HG03571 (cell line): ENCODE data around the gene SIDT1.
A peak's percentile ranks its signal among the peaks of the same experiment; 100 is the strongest.

Source experiments
- ATAC-seq: cut with Tn5 transposase; IDR thresholded peaks from one replicate; pipeline ENCODE4 v1.9.1; 2021; ENCODE audit not compliant: unreplicated experiment

The SIDT1 gene

DNA sequence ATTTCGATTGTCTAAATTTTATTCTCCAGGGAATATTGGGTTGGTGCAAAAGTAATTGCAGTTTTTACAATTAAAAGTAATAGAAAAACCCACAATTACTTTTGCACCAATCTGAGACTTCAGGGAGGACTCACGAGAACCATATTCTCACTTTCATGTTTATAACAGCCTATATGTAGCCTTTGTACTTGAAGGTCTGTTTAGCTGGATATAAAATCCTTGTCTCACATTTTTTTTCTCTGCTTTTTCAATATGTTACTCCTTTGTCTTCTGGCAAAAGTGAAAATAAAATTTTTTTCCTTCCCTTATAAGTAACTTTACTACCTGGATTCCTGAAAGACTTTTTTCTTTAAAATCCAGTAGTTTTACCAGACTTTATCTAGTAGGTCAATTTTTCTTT lies 9.2 kb downstream of the SIDT1 start:
- no peak for ATAC-seq

DNA sequence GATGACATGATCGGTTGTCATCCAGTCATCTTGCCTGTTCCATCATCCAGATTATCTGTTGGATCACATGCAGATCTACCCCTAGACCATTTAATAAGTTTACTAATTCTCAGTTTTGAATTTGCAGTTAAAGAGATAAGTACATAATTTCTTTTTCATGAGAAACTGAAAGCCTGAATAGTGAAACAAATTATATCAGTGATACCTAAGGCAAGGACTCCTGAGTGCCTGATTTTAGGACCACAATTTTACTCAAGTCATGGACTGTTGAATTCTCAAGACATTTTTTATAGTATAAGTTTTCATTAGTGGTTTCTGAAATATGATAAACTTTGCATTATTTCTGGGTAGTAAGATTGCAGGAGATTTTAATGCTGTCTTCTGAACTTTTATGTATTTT lies 13.2 kb downstream of the SIDT1 start:
- peak; percentile 37 for ATAC-seq

DNA sequence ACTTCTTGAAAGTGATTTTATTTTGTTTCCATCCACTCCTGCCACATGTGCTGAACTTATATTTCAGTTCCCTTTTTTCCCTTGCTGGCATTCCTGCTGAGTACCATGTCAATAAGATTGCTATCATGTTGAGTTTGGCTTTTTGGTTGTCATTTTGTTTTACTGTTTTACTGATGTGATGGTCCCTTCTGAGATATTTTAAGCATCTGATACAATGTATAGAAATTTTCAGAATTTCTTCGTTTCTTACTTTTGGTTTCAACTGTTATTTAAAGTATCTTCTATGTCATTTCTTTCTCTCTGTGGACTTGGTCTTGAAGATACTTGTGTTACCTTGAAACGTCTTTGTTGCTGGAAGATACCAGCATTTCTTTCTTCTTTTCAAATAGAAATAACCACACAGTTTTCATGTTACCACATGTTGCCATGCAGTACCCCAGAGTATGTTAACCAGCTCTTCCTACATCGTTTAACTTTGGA lies 14.1 kb downstream of the SIDT1 start:
- peak; percentile 76 for ATAC-seq

DNA sequence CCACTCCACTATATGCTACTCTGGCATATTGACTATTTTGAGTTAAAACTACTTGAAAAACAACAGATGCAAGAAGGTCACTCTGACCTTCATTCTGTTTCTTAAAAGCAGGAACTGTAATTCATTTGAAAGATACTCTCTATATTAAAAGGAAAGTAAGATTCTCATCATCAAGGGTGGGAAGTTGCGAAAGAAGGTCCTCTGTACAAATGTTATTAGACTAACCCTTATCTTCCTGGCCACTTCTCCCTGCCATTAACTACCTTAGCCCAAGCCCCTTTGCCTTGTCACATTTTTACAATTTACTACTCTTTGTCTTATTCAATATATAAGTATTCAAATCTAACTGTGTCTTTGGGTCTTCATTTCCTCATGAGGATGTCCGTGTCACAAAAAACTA lies 16.1 kb downstream of the SIDT1 start:
- no peak for ATAC-seq

DNA sequence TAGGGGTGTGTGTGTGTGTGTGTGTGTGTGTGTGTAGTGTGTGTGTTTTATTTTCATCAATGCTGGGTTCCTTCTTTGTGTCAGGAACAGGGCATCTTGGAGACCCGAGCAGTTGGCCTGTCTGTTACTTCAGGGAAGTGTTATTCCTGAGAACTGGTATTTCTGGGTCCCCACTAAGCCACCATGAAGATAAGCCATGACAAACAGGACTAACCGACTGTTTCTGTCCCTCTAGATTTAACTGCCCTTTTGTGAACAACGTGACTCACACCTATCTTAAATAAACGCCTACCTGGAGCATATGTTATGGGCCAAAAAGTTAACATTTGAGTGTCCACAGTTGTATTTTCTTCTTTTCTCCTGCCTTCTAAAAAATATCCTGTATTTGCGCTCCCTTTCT lies 19.5 kb downstream of the SIDT1 start:
- ATAC-seq = no peak

DNA sequence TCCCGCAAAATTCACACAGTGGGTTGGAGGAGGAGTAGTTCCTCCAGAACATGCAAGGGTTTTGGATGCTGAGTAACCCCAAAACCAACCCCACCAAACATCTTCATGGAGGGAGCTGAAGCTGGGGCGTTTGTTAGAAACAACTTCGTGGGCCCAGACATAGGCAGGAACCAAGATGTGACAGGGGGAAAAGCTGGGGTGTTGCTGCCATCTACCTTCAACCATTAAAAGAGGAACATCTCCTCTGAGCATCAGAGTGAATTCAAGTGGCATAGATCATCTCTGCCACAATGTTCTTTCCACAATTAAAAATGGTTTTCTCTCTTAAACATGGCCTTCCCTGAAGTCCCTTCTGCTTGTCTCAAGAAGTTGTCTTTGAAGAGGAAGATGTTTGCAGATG lies 20.5 kb downstream of the SIDT1 start:
- peak; percentile 48 for ATAC-seq

DNA sequence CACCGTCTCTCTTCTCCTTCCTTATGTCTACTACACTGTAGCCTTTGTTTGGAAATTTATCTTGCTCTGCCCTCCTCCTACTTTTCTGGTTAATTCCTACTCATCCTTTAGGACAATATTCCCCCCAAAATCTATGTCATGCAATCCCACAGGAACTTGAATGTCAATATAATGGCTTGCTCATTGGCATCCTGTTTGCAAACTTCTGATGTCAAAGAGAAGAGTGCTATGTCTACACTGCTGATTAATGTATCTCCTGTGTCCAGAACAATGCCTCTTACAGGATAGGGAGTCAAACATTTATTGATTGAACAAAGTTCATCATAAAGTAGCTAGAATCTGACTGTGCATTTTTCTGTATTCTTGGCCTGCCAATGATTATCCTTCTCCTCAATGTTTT lies 22.8 kb downstream of the SIDT1 start:
- ATAC-seq = no peak

DNA sequence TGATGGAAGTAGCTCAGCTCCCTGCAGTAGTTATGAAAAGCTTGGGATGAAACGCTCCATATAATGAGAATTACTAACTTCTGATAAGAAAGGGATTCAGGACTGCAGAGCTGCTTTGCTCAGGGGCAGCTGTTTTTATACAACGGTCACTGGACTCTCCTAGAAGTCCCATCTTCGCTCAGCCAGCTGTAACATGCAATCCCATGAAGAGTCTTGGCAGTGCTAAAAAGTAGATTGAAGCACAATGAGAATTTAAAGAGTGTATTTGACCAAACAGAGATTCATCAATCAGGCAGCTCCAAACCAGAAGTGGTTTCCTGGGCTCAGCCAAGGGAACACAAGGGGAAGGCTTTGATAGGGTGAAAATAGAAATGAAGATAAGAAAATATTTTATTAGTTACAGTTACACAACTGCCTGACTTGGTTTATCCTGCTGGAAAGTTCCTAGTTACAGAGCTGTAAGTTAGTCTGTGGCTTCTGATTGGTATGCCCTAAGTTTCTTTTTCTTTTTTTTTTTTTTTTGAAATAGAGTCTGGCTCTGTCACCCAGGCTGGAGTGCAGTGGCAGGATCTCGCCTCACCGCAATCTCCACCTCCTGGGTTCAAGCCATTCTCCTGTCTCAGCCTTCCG lies 24.1 kb downstream of the SIDT1 start:
- no peak for ATAC-seq

DNA sequence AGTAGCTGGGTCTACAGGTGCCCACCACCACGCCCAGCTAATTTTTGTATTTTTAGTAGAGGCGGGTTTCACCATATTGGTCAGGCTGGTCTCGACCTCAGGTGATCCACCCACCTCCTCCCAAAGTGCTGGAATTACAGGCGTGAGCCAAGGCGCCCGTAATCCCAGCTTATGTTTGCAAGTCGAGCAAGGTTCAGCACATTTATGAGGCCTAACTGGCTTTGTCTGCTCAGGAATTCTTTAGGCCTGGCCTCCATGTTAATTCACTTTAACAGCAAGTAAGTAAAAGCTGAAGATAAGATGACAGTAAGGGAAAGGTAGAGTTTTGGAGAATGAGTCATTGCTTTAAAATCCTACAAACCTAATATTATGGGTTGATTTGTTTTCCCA lies 24.6 kb downstream of the SIDT1 start:
- no peak for ATAC-seq

DNA sequence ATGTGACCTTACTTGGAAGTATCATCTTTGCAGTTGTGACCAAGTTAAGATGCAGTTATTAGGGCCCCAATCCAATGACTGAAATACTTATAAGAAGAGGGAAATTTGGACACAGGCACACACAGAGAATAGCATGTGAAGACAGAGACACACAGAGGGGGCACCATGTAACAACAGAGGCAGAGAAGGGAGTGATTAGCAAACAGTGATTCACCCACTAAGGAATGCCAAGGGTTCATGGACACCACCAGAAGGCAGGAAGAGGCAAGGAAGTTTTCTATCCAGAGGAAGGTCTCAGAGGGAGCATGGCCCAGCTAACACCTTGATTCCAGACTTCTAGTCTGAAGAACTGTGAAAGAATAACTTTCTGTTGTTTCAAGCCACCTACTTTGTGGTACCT lies 25.0 kb downstream of the SIDT1 start:
- ATAC-seq = no peak

DNA sequence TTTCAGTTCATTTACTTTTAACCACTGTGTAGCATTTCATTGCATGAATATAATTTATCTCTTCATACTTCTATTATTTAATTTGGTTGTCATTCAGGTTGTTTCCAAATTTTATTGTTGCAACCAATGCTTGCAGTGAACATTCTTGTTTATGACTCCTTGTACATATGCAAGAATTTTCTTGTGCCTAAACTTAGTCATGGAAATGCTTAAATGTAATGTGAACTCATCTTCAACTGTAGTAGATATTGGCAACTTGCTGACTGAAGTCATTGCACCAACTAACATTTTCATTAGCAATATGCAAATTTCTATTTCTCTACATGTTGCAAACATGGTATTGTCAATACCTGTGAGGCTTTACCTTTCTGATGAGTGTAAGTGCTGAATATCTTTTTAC lies 26.7 kb downstream of the SIDT1 start:
- ATAC-seq = no peak

DNA sequence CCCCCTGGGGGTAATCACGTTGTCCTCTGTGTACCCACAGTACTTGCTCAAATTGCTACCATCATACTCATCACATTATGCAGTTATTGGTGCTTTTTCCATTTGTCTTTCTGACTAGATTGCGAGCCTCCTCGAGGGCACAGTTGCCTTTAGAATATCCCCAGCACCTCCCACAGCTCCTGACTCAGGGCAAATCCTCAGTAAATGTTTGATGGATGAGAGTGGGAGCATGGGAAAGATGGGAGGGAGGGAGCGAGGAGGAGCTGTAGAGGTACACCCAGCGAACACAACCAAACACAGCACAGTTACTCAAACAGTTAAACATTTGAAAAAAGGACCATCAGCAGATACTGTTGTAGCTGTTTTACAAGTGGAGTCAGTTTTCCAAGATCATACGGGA lies 27.9 kb downstream of the SIDT1 start:
- ATAC-seq = no peak

DNA sequence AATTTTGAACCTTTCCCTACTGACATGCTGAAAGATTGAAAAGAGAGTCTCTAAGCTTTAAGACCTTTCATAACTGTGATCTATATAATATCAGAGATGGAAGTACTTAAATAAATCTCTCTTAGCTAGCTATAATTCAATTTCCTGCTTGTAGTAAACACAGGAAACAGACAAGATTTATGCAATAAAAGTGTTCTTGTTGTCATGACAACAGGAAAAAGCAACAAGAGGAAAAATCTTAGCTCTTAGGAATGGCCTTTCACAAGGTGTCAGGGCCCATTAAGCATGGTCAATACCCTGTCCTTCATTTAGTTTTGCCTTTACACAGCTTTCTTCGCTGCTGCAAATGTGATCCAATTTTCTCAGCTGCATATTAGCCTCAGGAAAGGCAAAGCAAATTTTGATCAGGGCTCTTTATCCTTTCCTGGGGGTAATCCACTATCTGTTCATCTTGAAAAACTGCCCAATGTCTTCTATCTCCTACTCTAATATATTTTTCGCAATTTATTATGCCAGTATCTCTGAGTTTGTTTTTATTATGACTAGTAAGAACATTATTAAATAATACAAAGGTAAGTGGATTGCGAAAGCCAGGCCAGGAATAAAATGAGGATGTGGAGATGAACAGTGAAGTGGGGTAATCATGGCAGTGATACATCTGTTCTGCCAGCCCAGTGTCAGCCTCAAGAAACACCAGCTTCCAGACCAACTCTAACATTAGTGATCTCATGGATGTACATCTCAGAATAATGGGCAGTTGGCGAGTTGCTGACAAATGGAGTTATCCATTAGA lies 28.7 kb downstream of the SIDT1 start:
- no peak for ATAC-seq

DNA sequence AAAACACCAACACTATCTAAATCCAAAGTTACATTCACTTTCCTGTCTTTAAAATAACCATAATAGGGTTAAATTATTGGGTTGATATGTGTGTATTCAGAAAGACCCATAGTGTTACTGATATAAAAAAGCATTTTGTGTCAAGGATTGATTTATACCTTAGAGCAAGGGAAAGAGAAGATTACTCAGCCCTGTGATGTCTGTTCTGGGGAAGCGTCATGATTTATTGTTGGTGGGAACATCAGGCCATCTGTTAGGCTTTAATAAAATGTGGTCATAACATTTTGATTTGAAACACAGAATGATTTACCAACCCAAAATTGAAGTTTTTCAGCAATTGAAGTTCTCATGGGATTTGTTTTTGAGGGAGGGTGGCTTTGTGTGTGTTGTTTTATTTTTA lies 33.2 kb downstream of the SIDT1 start:
- ATAC-seq = no peak

DNA sequence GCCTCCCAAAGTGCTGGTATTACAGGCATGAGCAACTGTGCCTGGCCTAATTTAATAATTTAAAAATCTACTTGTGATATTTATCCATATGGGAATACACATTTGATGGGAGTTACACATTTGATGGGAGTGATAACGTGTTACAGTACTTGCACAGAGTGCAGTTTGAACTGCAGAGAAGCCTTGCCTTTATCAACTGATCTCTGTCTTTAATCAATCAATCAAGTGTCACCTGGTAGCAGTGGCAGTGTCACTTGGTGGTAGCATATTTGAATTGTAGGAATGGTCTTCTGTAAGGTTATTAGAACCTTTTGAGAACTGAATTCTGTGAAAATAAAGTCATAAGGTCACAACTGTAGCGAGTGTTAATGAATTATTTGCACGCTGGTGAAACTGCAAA lies 37.8 kb downstream of the SIDT1 start:
- ATAC-seq = no peak

DNA sequence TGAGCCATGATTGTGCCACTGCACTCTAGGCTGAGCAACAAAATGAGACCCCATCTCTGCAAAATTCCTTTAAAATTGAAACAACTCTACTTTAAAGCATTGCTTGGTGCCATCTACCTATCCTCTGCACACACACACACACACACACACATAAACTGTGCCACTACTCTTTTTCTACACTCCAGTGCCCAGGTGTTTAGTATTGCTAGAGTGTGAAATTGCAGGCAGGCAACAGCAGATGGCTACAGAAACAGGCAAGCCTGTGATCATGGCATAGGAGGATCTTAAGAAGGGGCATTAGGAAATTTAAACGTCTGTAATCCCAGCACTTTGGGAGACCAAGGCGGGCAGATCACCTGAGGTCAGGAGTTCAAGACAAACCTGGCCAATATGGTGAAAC lies 39.0 kb downstream of the SIDT1 start:
- ATAC-seq = no peak

DNA sequence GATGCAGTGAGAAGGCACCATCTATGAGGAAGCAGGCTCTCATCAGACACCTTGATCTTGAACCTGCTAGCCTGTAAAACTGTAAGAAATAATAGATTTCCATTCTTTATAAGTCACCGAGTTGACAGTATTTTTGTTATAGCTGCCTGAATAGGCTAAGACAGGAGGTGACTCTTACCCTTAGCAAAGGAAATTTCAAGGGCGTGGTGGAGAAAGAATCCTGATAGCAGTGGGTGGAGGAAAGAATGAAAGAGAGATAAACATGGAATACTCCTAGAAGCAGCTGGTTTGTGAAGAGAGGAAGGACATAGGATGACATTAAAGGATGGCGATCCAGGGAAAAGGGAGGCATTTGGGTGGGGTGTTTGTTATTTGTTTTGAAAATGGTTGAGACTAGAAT lies 41.4 kb downstream of the SIDT1 start:
- ATAC-seq = no peak

DNA sequence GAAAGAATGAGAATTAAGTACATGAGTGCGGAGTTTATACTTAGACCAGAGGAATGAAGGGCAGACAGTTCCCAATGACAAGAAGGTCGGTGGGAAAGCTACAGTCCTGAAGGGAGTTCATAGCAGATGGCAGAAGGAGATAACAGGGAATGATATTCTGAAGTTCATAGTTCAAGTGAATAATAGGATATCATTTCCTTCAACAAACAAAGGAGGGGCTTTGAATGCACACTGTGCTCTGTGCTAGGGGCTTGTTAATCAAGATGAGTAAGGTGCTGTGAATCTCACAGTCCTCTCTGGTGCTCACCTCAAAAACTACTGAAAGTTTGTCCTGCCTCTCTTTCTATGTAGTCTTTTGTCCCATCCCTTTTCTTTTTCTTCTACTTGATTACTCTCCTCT lies 41.9 kb downstream of the SIDT1 start:
- ATAC-seq = no peak

DNA sequence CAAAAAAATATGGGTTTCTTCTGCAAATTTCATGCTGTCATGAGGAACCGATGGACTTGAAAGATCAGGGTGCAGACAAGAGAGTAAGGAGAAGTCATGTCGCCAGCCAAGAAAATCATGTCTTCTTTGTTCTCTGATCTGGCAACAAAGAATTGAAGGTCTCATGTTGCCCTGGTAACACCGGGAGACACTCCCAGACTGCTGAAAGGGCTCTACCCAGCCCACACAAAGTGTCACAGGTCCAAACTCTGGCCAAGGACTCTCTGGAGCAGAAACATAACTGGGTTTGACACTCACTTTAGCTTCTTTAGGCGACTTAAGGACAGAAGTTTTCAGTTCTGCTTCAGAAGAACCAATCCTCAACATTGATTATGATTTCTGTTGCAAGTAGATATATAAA lies 42.9 kb downstream of the SIDT1 start:
- ATAC-seq = no peak

DNA sequence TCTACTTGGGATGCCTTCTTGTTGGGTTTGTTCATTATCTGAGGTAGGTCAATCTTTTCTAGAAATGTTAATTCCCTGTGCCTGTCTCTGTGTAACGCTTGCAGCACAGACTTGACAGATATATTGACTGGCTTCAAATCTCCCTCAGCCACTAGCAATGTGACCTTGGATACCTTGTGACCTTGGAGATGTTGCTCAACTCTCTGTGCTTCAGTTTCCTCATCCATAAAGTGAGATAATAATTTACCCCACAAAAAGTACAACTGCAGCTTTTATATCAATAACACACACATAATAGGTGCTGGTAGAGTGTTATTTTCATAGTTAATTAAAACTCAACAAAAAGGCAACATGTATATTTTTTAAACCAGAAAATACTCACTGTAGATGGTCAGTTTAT lies 52.9 kb downstream of the SIDT1 start:
- no peak for ATAC-seq

DNA sequence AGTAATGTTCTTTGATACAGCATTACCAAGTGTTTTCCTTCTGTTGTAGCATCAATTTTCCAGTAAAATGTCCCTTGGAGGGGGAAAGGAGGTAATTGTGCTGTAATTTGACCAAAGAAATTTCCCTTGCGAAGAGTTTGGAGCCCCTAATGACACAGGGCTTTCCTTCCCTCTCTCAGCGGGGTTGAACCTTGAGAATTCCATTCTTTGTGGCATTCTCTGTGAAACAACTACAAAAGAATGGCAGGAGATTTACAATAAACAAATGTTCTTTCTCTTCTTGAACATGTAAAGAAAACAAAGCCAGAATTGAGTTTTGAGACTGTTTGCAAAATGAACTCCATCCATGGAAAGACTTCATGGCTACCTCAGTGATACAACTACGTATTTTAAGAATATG lies 53.4 kb downstream of the SIDT1 start:
- ATAC-seq = no peak

DNA sequence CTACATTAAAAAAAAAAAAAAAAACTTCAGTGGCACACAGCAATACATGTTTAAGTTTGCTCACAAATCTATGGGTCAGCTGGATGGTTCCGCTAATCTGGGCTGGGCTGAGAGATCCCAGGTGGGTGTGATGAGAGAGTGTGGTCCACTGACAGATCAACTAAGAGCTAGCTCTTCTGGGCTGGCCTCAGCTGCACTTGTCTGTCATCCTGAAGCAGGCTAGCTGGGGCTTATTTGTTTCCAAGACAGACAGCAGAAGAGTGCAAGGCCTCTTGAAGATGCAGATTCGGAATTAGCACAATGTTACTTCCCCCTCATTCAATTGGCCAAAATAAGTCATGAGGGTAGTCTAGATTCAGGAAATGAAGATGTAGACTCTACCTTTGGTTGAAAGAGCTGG lies 56.5 kb downstream of the SIDT1 start:
- ATAC-seq = no peak

DNA sequence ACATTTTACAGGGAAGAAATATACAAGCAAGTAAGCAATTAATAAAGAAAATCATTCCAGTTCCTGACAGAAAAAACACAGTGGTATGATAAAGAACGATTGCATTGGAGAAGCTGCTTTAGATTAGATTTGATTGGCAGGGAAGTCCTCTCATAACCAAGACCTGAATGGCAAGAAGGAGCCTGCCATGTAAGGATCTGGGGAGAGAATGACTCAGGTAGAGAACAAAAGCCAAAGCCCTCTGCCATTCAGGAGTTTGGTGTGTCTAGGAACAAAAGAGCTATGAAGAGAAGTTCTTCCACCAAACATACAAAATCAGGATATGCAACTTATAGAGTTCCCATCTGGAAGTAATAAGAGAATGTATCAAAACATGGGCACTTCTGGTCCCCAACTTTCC lies 57.6 kb downstream of the SIDT1 start:
- no peak for ATAC-seq
